Measurements from ENCODE around the gene KDM5D.

The KDM5D gene

GRCh38 chrY:19744381-19745378 is at the start of gene KDM5D:
TSS of gene KDM5D (minus strand) at chrY:19744726. CDS start at chrY:19744534, 192 bp downstream.
- no peak for TF ChIP-seq CTCF (conservative IDR thresholded peaks at IDR 0.05; ENCODE audit: low read depth, low read length)
- no peak within 1 kb of the TSS for H3K4me3 ChIP-seq (ENCODE audit: low read length)
- DNase-seq (ENCODE audit: low read depth), result no peak

DNA sequence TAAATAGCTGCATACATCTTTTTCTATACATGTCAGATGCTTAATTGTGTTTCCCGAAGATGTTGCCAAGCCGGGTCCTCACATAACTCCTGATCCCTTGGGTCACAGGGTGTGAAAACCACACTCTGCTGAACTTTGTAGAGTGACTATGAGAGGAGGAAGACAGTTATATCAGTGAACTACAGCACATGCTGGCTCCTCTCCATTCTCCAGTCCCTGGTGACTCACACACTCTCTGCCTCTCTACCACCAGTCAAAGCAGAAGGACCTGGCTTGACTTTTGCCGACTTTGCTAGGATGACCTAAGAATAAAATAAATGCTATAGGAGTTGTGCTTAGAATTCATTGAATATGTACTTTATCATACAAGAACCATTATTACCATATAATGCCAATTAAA is 23.8 kb upstream of the KDM5D start:
- no peak for DNase-seq (ENCODE audit: low read depth)
- no peak overlapping the region for H3K4me3 ChIP-seq (ENCODE audit: low read length)
- TF ChIP-seq CTCF (conservative IDR thresholded peaks at IDR 0.05; ENCODE audit: low read depth, low read length), result no peak

GRCh38 chrY:19743331-19743730 is 1.2 kb downstream of the KDM5D start:
- no peak for TF ChIP-seq CTCF (conservative IDR thresholded peaks at IDR 0.05; ENCODE audit: low read depth, low read length)
- no peak for DNase-seq (ENCODE audit: low read depth)
- no peak overlapping the region for H3K4me3 ChIP-seq (ENCODE audit: low read length)

DNA sequence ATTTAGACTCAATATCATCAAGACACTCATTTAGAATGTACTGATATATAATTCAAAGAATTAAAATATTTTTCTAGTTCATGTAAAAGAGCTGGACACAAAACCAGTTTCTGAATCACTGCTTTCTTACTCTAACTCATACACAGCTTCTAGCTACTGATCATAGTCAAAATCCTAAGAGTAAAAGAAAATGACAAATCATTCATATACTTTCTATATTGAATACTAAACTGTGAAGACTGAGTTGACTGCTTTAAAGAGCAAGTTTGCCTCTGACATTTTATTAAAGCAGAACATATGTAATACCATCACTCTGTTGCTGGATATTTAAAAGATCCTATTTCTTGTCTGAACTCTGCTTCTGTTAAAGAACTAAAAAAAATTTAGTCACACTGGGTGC is 2.4 kb downstream of the KDM5D start:
- no peak overlapping the region for H3K4me3 ChIP-seq (ENCODE audit: low read length)
- TF ChIP-seq CTCF (conservative IDR thresholded peaks at IDR 0.05; ENCODE audit: low read depth, low read length), result no peak
- no peak for DNase-seq (ENCODE audit: low read depth)

- DNase-seq (ENCODE audit: low read depth), result no peak
- H3K4me3 ChIP-seq (ENCODE audit: low read length), result no peak overlapping the region
- TF ChIP-seq CTCF (conservative IDR thresholded peaks at IDR 0.05; ENCODE audit: low read depth, low read length), result no peak
Measured at GRCh38 chrY:19734425-19734824, 10.1 kb downstream of the KDM5D start.

DNA sequence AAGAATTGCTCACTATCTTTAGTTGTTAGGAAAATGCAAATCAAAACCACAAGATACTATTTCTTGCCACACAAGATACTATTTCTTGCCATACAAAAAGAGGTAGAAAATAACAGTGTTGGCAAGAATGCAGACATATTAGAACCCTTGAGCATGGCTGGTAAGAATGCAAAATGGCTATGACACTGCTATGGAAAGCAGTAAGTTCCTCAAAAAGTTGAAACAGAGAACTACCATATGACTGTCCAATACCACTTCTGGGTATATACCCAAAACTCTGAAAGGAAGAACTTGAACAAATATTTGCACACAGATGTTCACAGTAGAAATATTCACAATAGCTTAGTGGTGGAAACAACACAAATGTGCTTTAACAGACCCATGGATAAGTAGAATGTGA is 26.6 kb downstream of the KDM5D start:
- DNase-seq (ENCODE audit: low read depth), result no peak
- H3K4me3 ChIP-seq (ENCODE audit: low read length), result no peak overlapping the region
- TF ChIP-seq CTCF (conservative IDR thresholded peaks at IDR 0.05; ENCODE audit: low read depth, low read length), result no peak

- no peak overlapping the region for H3K4me3 ChIP-seq (ENCODE audit: low read length)
- no peak for DNase-seq (ENCODE audit: low read depth)
- TF ChIP-seq CTCF (conservative IDR thresholded peaks at IDR 0.05; ENCODE audit: low read depth, low read length), result no peak
Measured at GRCh38 chrY:19717146-19717545, 27.4 kb downstream of the KDM5D start.
